GM12878 (cell line): ENCODE data around the gene RTN4R.

Experiments
- NR2F1 ChIP-seq: fragments of 450-650 bp; conservative IDR thresholded peaks from 2 replicates; pipeline ENCODE4 v1.6.1; 2017; ENCODE audit warnings: mild to moderate bottlenecking
- SIN3A ChIP-seq: IDR thresholded peaks from 2 replicates; pipeline ENCODE4 v1.6.1; 2012; ENCODE audit warnings: low read depth, low read length, improper control_type of control experiment
- TF ChIP-seq, protein P1 (sequence below), 3 experiments: IDR thresholded peaks in 2 of 3; conservative IDR thresholded peaks in 1 of 3; 2 replicates each; pipeline ENCODE4 v1.5.1; 2011; ENCODE audit warnings: low read depth in 3 of 3, low read length in 3 of 3, mild to moderate bottlenecking in 3 of 3, control low read depth in 2 of 3, moderate library complexity in 2 of 3, inconsistent platforms in 1 of 3, mixed read lengths in 1 of 3; ENCODE audit not compliant: control insufficient read depth in 2 of 3, insufficient read depth in 1 of 3; ENCODE audit errors: extremely low read depth in 1 of 3

DNA sequence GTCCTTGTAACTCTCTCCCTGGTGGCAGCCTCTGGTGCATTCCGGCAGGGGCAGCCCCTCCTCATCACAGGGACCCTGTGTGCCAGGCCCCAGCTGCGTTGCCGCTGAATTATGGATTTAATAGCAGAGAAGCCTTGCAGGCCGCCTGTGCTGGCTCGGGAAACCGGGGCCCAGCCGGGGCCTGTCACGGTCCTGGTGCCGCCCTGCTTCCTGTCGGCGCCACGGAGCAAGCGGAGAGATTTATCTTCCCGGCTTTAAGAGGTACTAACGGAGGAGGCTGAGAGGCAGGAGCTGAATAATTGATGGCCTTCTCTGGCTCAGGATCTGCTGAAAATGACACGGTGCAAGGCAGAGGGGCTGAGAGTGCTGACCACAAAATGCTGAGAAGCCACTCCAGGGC, 63.3 kb downstream of the RTN4R start:
- TF ChIP-seq SIN3A (no peak), NR2F1 (no peak)
- TF ChIP-seq, protein P1, sequence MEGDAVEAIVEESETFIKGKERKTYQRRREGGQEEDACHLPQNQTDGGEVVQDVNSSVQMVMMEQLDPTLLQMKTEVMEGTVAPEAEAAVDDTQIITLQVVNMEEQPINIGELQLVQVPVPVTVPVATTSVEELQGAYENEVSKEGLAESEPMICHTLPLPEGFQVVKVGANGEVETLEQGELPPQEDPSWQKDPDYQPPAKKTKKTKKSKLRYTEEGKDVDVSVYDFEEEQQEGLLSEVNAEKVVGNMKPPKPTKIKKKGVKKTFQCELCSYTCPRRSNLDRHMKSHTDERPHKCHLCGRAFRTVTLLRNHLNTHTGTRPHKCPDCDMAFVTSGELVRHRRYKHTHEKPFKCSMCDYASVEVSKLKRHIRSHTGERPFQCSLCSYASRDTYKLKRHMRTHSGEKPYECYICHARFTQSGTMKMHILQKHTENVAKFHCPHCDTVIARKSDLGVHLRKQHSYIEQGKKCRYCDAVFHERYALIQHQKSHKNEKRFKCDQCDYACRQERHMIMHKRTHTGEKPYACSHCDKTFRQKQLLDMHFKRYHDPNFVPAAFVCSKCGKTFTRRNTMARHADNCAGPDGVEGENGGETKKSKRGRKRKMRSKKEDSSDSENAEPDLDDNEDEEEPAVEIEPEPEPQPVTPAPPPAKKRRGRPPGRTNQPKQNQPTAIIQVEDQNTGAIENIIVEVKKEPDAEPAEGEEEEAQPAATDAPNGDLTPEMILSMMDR (IDR thresholded peaks at IDR 0.05 in 2 of 3, conservative IDR thresholded peaks at IDR 0.05 in 1 of 3; ENCODE audit: control insufficient read depth in 2 of 3, extremely low read depth in 1 of 3, insufficient read depth in 1 of 3, low read depth in 3 of 3, low read length in 3 of 3), result no peak
